ENCODE measurements around the gene DHDDS.

GRCh38 chr1:26468911-26469310 is 36.8 kb downstream of the DHDDS start:
- no peak for TF ChIP-seq CTCF (conservative IDR thresholded peaks at IDR 0.05; ENCODE audit: low read length)
- TF ChIP-seq EZH2phosphoT487 (IDR thresholded peaks at IDR 0.05; ENCODE audit: borderline replicate concordance, low read depth, low read length): no peak
